ENCODE measurements around the gene MYBPC1.
A peak's percentile ranks its signal among the peaks of the same experiment; 100 is the strongest.
"Not testable (repeated sequence)": the region's sequence is repeated elsewhere in the genome, so short reads cannot be mapped to it uniquely, and the experiment has no call there.

The MYBPC1 gene

DNA sequence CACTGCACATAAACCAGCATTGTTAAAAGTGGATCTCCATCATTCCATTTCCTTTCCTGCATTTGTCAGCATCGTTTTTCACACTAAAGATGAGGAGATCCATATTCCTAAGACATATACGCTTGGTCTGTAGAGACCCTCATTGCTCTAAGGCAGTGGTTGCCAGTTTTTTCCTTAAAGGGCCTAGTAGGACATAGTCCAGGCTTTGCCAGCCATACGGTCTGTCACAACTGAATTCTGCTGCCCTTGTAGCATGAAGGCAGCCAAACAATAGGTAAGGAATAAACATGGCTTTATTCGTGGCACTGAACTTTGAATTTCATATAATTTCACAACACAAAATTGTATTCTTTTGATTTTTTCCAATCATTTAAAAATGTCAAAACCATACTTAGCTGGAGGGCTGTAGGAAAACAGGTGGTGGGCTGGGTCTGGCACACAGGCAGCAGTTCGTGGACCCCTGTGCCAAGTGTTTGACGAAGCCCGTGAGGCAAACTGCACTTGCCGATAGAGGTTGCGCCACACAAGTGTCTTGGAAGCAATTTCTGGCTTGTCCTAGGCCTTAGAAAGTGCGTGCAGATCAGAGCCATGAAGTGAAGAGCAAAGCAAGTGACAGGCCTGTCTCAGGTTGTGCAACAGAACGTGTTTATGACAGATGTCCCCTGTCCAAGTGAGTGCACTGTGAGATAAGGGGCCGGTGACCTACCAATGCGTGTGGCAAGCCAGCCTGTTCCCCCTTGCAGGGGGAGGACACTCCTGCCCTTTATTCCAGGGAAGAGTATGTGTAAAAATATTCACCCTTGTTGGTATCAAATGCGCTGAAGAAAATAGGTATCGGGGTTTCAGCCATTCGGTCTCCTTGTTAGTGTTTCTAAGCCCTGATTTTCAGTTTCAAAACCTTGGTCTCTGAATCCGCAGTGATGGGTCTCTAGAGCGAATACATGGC, 101.8 kb downstream of the MYBPC1 start:
- DNase-seq, result peak; percentile 31 to 37

DNA sequence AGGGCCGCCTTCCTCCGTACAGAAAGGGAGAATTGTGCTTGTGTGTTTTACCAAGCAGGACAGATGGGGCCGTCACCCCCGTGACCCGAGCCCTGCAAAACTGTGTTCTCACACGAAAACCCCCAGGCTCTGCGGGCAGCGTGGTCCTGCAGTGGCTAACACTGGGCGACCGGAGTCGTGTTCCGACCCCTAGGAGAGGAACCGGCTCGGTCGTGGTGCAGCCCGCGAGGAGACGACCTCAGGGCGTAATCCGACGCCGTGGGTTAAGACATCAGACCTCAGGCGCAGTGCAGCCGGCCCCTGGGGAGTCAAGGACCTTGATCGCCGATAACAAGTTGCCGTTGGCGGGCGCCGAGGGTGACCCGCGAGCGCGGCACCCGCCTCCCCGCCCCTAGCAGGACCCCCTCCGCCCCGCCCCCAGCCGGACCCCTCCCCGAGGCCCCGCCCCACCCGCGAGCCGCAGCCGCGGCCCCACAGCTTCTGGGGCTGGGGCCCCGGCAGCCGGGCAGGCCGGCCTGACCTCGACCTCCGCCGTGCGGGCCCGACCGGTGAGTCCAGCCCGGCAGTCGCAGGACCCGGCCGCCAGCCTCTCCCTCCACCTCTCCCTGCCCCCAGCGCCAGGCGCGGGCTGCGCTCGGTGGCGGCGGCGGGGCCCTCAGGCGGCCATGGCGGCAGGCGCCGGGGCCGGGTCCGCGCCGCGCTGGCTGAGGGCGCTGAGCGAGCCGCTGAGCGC, 102.6 kb downstream of the MYBPC1 start, which contains the start of gene CHPT1:
Gene CHPT1, plus strand, starts transcription at position 444 of the 733 bp plus-strand sequence. Its CDS starts 222 bp downstream, at position 666.
- peak; percentile 30 to 31 for DNase-seq

DNA sequence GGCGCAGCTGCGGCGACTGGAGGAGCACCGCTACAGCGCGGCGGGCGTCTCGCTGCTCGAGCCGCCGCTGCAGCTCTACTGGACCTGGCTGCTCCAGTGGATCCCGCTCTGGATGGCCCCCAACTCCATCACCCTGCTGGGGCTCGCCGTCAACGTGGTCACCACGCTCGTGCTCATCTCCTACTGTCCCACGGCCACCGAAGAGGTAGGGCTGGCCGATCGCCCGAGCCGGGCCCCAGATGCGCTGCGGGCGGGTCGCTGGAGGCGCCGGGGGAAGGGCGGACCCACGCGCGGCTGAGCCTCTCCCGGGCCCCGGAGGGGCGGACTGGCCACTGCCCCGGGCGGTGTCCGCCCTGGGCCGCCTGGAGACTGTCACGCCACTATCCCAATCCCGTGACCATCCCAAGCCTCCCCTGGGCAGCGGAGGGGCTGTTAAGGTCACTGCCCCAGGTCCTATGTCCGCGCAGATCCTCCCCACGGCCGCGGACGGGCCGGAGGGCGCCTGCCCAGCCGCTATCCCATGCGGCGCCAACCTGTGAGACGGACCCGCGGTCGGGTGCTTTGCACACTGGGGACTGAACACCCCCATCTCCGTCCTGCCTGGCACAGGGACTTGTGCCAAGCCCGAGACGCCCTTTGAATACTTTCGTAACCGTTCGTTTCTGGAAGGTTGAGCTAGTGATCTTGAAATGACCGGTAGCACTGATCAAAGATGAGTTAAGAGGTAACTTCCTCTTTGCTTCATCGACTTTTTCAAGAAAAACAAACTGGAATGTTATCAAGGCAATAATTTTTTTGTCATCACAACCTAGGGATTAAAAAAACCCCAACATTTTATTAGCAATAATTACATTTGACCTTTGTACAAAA, 103.4 kb downstream of the MYBPC1 start:
- peak in 1 of 2 donors; percentile 11 for DNase-seq

DNA sequence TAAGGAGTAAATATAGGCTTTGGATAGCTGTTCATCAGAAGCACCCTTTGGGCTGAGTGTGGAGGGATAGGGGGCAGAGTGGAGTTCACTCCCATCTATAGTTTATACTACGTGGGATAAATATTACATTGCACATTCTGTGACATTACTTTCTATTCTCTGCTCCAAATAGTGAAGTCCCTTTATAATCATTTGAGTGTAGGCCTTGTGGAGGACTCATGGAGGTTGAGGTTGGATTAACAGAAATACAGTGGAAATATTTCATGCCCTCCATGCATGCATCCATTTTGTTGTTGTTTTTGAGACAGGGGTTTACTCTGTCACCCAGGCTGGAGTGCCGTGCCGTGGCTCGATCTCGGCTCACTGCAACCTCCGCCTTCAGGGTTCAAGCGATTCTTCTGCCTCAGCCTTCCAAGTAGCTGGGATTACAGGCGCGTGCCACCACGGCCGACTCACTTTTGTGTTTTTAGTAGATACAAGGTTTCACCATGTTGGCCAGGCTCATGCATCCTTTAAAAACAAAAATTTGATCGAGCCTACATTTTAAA, 104.1 kb downstream of the MYBPC1 start:
- no peak for DNase-seq

DNA sequence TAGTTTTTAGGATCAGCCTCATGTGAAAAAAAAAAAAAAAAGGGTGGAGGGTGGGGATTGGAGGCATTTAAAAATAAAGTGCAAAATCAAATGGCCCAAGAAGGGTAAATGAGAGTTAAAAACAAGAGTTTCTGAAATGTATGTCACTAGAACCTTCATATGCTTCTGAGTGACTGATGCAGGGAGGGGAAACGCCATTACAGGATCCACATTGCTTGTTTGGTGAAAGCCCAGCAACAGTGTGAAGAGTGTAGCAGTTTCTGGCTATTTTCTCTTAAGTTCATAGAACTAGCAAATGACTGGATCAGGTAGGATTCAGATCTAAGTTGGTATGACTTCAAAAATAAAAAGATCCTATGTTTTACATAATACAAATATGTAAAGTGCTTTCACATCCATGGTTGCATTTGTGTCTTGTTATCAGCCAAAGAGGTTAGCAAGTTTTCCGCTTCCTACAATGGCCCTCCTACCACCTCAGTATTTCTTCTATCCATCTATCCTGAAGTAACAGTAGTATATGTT, 105.6 kb downstream of the MYBPC1 start:
- DNase-seq, result no peak

DNA sequence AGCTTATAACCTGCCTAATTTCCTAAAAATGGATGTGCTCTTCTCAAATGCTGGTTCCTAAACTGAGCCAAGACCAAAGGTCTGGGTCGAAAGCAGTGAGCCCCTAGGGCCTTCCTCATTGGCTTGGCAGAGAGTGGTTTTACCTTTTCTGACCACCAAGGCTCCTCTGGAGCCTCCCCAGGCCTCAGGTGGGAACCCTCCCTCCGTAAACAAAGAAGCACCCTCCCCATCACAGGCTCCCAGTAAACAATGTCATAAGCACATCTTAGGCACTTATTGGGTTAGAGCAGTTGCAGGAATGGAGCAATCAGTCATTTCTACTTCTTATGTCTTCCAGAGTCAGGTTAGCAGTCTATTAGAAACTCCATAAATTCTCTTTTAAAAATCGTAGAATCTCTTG, 108.7 kb downstream of the MYBPC1 start:
- no peak for DNase-seq

DNA sequence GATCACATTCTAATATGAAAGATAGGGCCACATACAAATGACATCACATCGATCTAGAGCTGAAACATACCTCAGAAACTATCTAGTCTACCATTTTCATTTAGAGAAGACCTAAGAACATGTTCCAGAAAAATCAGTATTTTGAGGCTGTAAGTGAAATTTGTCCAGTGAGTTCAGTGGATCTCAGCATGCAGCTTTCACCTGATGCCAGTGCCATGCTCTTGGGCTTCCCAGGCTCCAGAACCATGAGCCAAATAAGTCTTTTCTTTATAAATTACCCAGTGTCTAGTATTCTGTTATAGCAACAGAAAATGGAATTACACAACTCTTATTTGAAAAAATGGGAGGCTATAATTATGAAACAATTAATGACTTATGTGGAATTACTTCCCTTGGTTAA, 111.6 kb downstream of the MYBPC1 start:
- no peak for DNase-seq

DNA sequence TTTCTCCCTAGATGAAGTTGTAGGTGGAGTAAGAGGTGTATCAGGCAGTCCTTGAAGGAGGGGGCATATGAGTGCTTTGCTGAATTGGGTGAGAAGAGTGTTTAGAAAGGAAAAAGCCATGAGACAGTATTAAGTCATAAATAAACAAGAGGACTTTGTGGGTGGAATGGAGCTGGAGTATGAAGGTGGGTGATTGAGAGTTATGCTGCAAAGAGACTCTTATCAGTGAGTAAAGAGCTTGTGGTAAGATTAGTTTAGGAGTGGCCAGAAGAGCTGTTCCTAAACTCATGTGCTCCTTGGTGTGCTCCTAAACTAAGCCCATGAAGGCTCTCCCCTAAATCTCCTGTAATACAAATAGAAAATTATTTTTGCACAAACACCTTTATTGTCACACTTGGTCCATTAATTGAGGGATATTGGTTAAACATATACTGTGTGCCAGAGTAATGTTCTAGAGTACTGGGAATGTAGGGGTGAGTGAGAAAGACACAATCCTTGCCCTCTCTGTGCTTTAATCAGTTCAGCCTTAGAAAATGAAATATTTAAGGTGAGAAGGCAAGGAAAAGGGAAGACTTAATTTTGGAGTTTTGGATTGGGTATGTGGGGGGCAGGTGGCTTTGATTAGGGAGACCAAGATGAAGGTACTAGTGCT, 112.5 kb downstream of the MYBPC1 start:
- no peak for DNase-seq

DNA sequence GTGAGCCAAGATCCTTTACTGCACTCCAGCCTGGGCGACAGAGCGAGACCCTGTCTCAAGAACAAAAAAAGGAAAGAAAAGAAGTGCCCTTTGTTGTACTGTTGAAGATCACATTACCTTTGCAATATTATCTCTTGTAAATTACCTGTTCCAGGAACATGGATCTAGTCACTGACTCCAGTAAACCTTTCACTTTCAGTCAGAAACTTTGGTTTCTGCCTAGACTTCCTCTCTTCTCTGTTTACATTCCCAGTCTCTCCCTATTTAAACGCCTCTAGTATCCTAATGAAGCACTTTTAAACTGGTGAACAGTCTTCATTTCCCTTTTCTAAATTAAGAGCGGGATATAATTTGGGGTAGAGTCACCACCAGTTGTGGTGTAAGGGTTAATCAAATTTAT, 115.5 kb downstream of the MYBPC1 start:
- no peak for DNase-seq

DNA sequence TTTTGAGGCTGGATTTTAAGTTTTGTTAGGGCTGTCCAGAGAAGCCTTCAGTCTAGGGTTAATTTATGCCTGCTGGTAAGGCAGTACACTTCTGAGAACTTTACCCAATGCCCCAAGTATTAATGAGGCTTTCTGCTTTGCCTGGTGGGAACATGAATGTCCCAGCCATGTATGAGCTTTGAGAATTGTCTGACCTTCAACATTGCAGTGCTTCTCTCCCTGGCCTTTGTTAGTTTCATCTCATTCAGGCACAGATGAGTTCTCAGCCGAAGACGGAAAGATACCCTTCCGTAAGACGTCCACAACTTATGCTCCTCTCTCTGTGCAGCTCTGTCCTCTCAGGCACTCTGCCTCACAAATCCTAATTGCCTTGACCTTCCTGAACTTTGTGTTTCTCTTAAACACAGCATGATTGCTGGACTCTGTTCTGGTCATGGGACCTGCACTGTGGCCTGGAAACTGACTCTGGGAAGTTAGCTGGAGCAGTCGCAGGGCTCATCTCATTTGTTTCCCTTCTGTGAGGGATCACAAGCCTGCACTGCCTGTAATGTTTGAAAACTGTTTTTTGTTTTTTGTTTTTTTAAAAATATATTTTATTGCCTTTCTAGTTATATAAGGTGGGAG, 118.4 kb downstream of the MYBPC1 start:
- DNase-seq, result peak in 1 of 2 donors; percentile 18

DNA sequence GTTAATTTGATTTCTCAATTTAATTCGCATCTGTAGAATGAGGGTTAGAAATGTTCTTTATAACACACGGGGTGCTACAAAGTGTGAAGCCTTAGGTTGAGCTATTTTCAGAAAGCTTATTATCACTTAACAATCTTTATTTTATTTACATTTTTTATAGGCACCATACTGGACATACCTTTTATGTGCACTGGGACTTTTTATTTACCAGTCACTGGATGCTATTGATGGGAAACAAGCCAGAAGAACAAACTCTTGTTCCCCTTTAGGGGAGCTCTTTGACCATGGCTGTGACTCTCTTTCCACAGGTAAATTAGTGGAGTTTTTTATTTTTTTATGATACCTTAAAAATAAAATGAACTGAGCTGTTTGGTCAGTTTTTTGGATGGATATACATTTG, 119.2 kb downstream of the MYBPC1 start:
- DNase-seq, result no peak

DNA sequence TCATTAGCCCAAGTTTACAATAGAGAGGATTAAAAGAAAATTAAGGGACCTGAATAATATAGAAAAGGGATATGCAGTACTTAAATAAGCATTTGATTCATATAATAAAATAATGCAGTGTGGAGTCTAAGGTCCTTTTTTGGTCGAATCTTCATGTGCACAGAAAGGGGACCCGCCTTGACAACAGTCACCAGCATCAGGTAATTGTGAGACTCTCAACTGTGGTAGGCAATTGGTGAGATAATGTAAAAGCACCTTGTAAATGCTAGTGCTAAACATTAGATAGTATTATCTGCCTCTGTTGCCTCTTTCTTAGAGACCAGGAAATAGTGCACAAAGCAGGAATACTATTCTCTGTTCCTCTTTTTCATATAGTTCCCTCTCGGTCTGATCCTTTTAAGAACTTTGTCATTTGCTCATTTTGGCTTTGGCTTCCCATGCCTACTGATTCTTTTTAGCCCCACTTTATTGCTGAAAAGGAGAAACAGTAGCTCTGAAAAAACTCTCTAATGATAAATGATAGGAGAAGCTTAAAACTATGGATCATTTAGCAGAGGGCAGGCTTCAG, 120.2 kb downstream of the MYBPC1 start:
- DNase-seq, result peak; percentile 38 to 42

DNA sequence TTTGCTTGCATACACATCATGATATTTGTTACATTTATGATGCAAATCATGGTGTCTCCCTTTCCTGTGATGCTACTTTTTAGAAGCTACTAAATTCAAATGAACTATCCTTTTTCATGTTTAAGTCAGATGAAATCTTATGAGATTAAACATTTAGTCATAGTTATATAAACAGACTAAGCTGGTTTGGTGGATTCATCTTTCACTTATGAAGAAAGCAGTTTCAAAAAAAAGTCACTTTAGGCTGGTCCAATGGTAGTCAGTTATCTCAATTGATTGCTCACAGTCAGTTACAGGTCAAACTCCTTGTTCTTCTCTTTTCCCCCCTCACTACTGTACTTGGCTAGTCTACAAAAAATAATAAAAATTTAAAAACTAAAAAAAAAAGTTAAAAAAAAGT, 124.8 kb downstream of the MYBPC1 start:
- DNase-seq, result no peak

DNA sequence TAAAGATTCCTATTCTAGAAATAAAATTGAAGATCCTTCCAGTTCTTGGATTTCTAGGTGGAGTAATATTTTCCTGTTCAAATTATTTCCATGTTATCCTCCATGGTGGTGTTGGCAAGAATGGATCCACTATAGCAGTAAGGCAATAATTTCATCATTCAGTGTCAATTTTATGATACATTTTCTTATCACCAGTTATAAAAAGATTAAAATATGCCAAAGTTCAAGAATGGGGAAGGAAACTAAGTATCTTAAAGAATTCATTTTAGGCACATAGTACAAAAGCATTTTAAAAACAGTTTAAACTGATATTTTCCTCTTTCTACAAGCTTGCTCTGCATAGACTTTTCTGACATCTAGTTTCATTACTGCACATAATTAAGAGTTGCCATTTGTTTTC, 125.3 kb downstream of the MYBPC1 start:
- DNase-seq, result no peak

DNA sequence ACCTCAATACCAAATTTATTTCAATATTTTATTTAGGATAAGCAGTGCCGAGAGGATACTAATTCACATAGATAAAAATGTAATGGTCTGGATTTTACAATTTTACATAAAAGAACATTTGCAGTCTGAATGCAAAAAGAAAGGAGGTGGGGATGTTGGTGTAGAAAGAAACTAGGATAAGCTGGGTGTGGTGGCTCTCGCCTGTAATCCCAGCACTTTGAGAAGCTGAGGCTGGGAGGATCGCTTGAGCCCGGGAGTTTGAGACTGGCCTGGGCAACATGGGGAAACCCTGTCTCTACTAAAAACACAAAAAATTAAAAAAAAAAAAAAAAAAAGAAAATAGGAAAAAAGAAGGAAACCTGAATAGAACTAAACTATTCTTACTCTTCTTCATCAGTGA, 127.6 kb downstream of the MYBPC1 start:
- no peak for DNase-seq

DNA sequence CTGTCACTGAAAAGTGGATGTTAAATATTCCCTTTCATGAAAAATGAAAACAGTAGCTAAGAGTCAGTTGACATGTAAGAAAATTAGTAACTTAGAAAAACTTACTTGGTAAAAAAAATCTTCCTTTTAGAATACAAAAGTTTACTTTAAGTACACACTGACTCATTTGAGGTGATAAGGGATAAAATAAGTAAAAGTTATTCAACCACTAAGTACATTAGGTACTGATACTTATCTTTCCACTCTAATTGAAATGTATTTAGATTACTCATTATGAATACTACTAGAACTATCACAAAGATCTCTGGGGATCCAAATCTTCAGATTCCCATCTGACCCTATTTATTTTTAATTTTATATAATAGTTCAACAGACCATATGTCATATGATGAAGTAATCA, 132.3 kb downstream of the MYBPC1 start:
- DNase-seq, result no peak

DNA sequence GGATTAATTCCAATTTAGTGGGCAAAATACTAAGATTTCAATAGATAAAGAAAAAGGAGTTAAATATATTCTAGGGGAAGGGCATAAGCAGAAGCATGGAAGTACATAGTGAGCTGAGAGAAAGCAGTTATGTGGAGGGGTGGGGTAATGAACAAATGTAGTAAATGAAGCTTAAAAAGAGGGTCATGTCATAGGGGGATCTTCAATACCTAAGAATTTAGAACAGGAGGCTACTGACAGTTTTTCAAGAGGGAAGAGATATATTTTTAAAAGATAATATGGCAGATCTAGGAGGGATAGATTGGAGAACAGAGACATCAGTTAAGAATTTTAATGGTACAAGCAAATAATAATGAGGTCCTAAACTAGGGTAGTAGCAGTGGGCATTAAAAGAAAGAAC, 135.1 kb downstream of the MYBPC1 start:
- DNase-seq, result no peak

DNA sequence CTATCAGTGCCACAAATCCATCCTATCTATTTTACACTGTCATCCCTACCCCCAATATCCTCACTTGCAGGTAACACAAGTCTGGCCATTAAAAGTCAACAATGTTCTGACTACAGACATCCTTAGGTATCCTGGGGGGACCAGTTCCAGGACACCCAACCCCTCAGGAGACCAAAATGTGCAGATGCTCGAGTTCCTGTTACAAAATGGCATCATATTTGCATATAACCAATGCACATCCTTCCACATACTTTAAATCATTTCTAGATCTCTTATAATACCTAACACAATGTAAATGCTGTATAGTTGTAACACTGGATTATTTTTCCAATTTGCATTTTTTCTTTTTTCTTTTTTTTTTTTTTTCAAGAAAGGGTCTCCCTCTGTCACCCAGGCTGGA, 137.5 kb downstream of the MYBPC1 start:
- no peak for DNase-seq

DNA sequence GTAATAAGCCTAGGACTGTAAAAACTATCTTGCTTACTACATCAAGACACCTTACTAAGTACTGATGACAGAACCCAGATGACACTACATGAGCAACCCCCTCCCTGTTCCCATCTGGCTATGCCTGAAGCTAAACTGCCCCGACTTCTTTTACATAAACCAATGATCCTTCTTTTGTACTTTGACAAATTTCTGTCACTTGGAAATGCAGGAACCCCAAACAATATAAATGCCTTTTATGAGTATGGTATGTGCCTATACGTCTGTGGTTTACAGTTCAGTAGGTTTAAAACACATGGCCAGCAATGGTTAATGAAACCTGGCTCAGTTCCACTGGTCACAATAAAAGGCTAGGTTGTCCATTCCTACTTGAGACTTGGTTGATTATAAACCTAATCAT, 138.4 kb downstream of the MYBPC1 start:
- no peak for DNase-seq

DNA sequence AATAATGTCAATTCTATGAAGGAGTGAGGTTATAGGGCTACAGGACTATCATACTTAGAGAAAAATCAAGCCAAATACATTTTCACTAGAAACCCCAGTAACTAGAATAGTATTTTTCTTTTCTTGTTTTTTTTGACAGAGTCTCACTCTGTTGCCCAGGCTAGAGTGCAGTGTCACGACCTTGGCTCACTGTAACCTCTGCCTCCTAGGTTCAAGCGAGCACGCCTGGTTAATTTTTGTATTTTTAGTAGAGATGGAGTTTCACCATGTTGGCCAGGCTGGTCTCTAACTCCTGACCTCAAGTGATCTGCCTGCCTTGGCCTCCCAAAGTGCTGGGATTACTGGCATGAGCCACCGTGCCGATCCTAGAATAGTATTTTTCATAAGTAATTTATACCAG, 139.7 kb downstream of the MYBPC1 start:
- DNase-seq, result not testable (repeated sequence)
